HL-60 (cell line): ENCODE data around the gene TNFSF11.
A peak's percentile ranks its signal among the peaks of the same experiment; 100 is the strongest.

Experiments
- DNase-seq, 2 experiments: peaks; one replicate each; pipeline ENCODE4 v3.0.0-alpha.2; 2010 to 2020; ENCODE audit warnings: low read depth in 1 of 2, low spot score in 1 of 2
- H3K27ac ChIP-seq: fragments of 250-450 bp; sonication (Bioruptor Pico); replicated peaks from 2 replicates; pipeline ENCODE4 v1.5.1; 2020; ENCODE audit warnings: mild to moderate bottlenecking, moderate library complexity
- H3K27me3 ChIP-seq: fragments of 250-450 bp; sonication (Bioruptor Pico); 2 replicates; pipeline ENCODE4 v1.5.1; 2021; ENCODE audit warnings: mild to moderate bottlenecking, moderate library complexity; ENCODE audit not compliant: insufficient read depth, poor library complexity, severe bottlenecking
- H3K4me3 ChIP-seq: replicated peaks from 2 replicates; pipeline ENCODE4 v1.5.1; 2011; ENCODE audit warnings: mild to moderate bottlenecking, control low read depth, low read length; ENCODE audit not compliant: insufficient read depth
- CTCF ChIP-seq: IDR thresholded peaks from one replicate; pipeline ENCODE4 v1.5.1; 2011; ENCODE audit warnings: low read length, control low read depth, inconsistent platforms; ENCODE audit not compliant: insufficient read depth
- GABPA ChIP-seq: IDR thresholded peaks from 2 replicates; pipeline ENCODE4 v1.6.1; 2012; ENCODE audit warnings: low read depth
- POLR2AphosphoS5 ChIP-seq: IDR thresholded peaks from 2 replicates; pipeline ENCODE4 v1.6.1; 2012; ENCODE audit warnings: low read depth
- REST ChIP-seq: IDR thresholded peaks from 2 replicates; pipeline ENCODE4 v1.6.1; 2012; ENCODE audit warnings: low read depth; ENCODE audit not compliant: insufficient replicate concordance
- SPI1 ChIP-seq: IDR thresholded peaks from 2 replicates; pipeline ENCODE4 v1.6.1; 2012; ENCODE audit warnings: low read depth, mild to moderate bottlenecking, borderline replicate concordance

Gene TNFSF11

GRCh38 chr13:42526804-42527203, 47.1 kb upstream of the TNFSF11 start:
- no peak for DNase-seq
- no peak overlapping the region for H3K27ac ChIP-seq
- H3K4me3 ChIP-seq, result no peak overlapping the region
- TF ChIP-seq CTCF (no peak), POLR2AphosphoS5 (no peak), SPI1 (no peak), REST (no peak), GABPA (no peak)
- H3K27me3 ChIP-seq, result peaks cover under 1% of the 10 kb centered on the region

GRCh38 chr13:42532561-42533335, 41.2 kb upstream of the TNFSF11 start:
- H3K27me3 ChIP-seq, result peaks cover 12% of the 10 kb centered on the region
- DNase-seq, result no peak
- peak; percentile 43; the same call in 1 of the 2 replicates for TF ChIP-seq SPI1
- TF ChIP-seq POLR2AphosphoS5, result no peak
- H3K4me3 ChIP-seq, result no peak overlapping the region
- no peak overlapping the region for H3K27ac ChIP-seq

GRCh38 chr13:42533336-42533591, 40.7 kb upstream of the TNFSF11 start:
- Histone ChIP-seq H3K27ac (no peak overlapping the region), H3K27me3 (peaks cover 12% of the 10 kb centered on the region), H3K4me3 (no peak overlapping the region)
- no peak for DNase-seq
- no peak for TF ChIP-seq CTCF
- TF ChIP-seq GABPA, result no peak
- no peak for TF ChIP-seq REST
- no peak for TF ChIP-seq SPI1
- TF ChIP-seq POLR2AphosphoS5, result no peak

GRCh38 chr13:42534785-42535184, 39.2 kb upstream of the TNFSF11 start:
- Histone ChIP-seq H3K4me3 (no peak overlapping the region), H3K27me3 (peaks cover 16% of the 10 kb centered on the region), H3K27ac (no peak overlapping the region)
- TF ChIP-seq POLR2AphosphoS5, result no peak
- no peak for TF ChIP-seq GABPA
- TF ChIP-seq CTCF, result no peak
- TF ChIP-seq SPI1, result no peak
- TF ChIP-seq REST, result no peak
- DNase-seq, result no peak
